Chondrocyte (in vitro differentiated cells): ENCODE results near the gene MRPL55. TPM values are rescaled to one million over a fixed set of nuclear protein-coding genes. Genes with fewer than 3 reads are reported as not detected.
"Not testable (repeated sequence)": the region's sequence is repeated elsewhere in the genome, so short reads cannot be mapped to it uniquely, and the experiment has no call there.

Source experiments
- DNase-seq: peaks from one replicate; pipeline ENCODE4 v3.0.0; 2021; ENCODE audit warnings: mixed read lengths, low spot score
- H3K27ac Mint-ChIP-seq: one replicate; pipeline ENCODE4 v1.8.0; 2021; ENCODE audit warnings: mild to moderate bottlenecking, moderate library complexity, mixed read lengths; ENCODE audit not compliant: unreplicated experiment
- H3K27me3 Mint-ChIP-seq: 2 replicates; pipeline ENCODE4 v1.8.0; 2021; ENCODE audit warnings: low read depth, mixed read lengths
- H3K36me3 Mint-ChIP-seq: 2 replicates; pipeline ENCODE4 v1.8.0; 2021; ENCODE audit warnings: low read depth, mixed read lengths
- H3K4me1 Mint-ChIP-seq: 2 replicates; pipeline ENCODE4 v1.8.0; 2021; ENCODE audit warnings: low read depth, mild to moderate bottlenecking, mixed read lengths
- H3K4me3 Mint-ChIP-seq: one replicate; pipeline ENCODE4 v1.8.0; 2021; ENCODE audit warnings: mild to moderate bottlenecking, moderate library complexity, mixed read lengths; ENCODE audit not compliant: unreplicated experiment
- H3K9me3 Mint-ChIP-seq: 2 replicates; pipeline ENCODE4 v1.8.0; 2021; ENCODE audit warnings: low read depth, mixed read lengths
- CTCF ChIP-seq: fragments of 200-600 bp; sonication (generic); IDR thresholded peaks from 2 replicates; pipeline ENCODE4 v1.5.0; 2021; ENCODE audit warnings: antibody characterized with exemption, mild to moderate bottlenecking, moderate library complexity
- total RNA-seq: library from RNA; stranded (reverse); gene quantifications from 3 replicates; pipeline ENCODE4 v1.2.1, GENCODE V29; 2021

MRPL55 gene
- total RNA-seq, 1 donor from 2014 or later, result 48.6 TPM

GRCh38 chr1:228112617-228113016, 3.5 kb upstream of the MRPL55 start:
- H3K4me1 Mint-ChIP-seq, result peaks cover 21% of the 10 kb centered on the region

GRCh38 chr1:228112167-228112566, 3.1 kb upstream of the MRPL55 start:
- Mint-ChIP-seq H3K27ac (no peak overlapping the region), H3K4me1 (peaks cover 22% of the 10 kb centered on the region), H3K27me3 (no peaks in the 10 kb centered on the region), H3K4me3 (no peak overlapping the region), H3K36me3 (no peaks in the 10 kb centered on the region), H3K9me3 (no peaks in the 10 kb centered on the region)
- no peak for DNase-seq
- TF ChIP-seq CTCF, result no peak

More at GRCh38 chr1:228112617-228113016, 3.5 kb upstream of the MRPL55 start:
- H3K27ac Mint-ChIP-seq, result no peak overlapping the region
- no peaks in the 10 kb centered on the region for H3K27me3 Mint-ChIP-seq
- peaks cover 2% of the 10 kb centered on the region for H3K9me3 Mint-ChIP-seq
- H3K36me3 Mint-ChIP-seq, result no peaks in the 10 kb centered on the region
- DNase-seq, result no peak
- no peak for TF ChIP-seq CTCF
- H3K4me3 Mint-ChIP-seq, result no peak overlapping the region

- H3K4me3 Mint-ChIP-seq, DNase-seq, H3K27me3 Mint-ChIP-seq, H3K27ac Mint-ChIP-seq, H3K9me3 Mint-ChIP-seq, H3K36me3 Mint-ChIP-seq: not testable (repeated sequence)
- peaks cover 22% of the 10 kb centered on the region for H3K4me1 Mint-ChIP-seq
Observed at GRCh38 chr1:228111315-228111714, 2.2 kb upstream of the MRPL55 start.

- Mint-ChIP-seq H3K27me3 (no peaks in the 10 kb centered on the region), H3K9me3 (no peaks in the 10 kb centered on the region), H3K4me1 (peaks cover 22% of the 10 kb centered on the region), H3K27ac (no peak overlapping the region), H3K36me3 (peaks cover 4% of the 10 kb centered on the region), H3K4me3 (no peak overlapping the region)
- no peak for TF ChIP-seq CTCF
- no peak for DNase-seq
Observed at GRCh38 chr1:228110556-228110955, 1.5 kb upstream of the MRPL55 start.

GRCh38 chr1:228109962-228110488, 926 bp upstream of the MRPL55 start:
- DNase-seq, result no peak
- no peak for TF ChIP-seq CTCF
- H3K9me3 Mint-ChIP-seq, result no peaks in the 10 kb centered on the region

GRCh38 chr1:228108742-228109072, 392 bp downstream of the MRPL55 start:
- peak overlapping the region; percentile 89 for H3K4me3 Mint-ChIP-seq
- TF ChIP-seq CTCF, result no peak
- peaks cover 4% of the 10 kb centered on the region for H3K36me3 Mint-ChIP-seq
- no peak for DNase-seq
- no peaks in the 10 kb centered on the region for H3K9me3 Mint-ChIP-seq
- H3K27me3 Mint-ChIP-seq, result no peaks in the 10 kb centered on the region
- H3K4me1 Mint-ChIP-seq, result peaks cover 32% of the 10 kb centered on the region
- H3K27ac Mint-ChIP-seq, result peak overlapping the region; percentile 93

More at GRCh38 chr1:228109962-228110488, 926 bp upstream of the MRPL55 start:
- Mint-ChIP-seq H3K27me3 (no peaks in the 10 kb centered on the region), H3K27ac (peak overlapping the region; percentile 93), H3K4me1 (peaks cover 22% of the 10 kb centered on the region), H3K36me3 (peaks cover 4% of the 10 kb centered on the region), H3K4me3 (peak overlapping the region; percentile 89)
